GM18909 (cell line): Measurements from ENCODE around the gene CDHR3.

Experiments used
- ATAC-seq: cut with Tn5 transposase; IDR thresholded peaks from one replicate; pipeline ENCODE4 v1.9.1; 2021; ENCODE audit warnings: mild to moderate bottlenecking; ENCODE audit not compliant: unreplicated experiment, poor library complexity

Gene CDHR3, protein sequence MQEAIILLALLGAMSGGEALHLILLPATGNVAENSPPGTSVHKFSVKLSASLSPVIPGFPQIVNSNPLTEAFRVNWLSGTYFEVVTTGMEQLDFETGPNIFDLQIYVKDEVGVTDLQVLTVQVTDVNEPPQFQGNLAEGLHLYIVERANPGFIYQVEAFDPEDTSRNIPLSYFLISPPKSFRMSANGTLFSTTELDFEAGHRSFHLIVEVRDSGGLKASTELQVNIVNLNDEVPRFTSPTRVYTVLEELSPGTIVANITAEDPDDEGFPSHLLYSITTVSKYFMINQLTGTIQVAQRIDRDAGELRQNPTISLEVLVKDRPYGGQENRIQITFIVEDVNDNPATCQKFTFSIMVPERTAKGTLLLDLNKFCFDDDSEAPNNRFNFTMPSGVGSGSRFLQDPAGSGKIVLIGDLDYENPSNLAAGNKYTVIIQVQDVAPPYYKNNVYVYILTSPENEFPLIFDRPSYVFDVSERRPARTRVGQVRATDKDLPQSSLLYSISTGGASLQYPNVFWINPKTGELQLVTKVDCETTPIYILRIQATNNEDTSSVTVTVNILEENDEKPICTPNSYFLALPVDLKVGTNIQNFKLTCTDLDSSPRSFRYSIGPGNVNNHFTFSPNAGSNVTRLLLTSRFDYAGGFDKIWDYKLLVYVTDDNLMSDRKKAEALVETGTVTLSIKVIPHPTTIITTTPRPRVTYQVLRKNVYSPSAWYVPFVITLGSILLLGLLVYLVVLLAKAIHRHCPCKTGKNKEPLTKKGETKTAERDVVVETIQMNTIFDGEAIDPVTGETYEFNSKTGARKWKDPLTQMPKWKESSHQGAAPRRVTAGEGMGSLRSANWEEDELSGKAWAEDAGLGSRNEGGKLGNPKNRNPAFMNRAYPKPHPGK

DNA sequence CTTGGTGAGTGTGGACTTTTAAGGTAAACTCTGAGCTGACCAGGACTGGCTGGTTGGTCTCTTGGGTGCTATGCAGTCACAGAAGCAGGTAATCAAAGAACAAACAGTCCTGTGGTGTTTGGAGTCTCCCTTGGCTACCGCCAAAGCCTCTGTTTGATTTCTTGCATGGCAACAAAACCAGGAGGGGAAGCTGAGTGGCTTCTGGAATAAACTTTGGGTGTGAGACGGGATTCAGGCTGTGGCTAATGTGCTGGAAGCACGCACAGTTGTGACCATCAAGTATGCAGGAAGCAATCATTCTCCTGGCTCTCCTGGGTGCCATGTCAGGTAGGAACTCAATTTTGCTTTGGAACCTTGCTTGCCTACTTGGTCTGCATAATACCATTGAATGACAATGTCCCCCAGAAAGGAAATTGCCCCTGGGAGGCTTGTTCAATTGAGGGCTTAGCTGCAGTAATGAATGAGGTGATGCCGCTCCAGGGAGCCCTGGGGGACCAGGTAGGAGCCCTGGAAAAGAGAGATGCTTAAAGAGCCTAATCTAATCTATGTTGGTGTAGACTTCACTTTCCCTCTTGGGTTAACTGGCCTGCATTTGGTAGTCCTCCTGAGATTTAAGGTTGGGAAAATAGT is at the start of gene CDHR3:
Gene CDHR3 (plus strand): TSS at position 227 of the 630 bp plus-strand sequence. CDS start 55 bp downstream, at position 282.
- ATAC-seq, result no peak

- no peak for ATAC-seq
These were observed 49.1 kb upstream of the CDHR3 start for GRCh38 chr7:105913947-105914346.

- ATAC-seq, result no peak
These were observed 46.5 kb upstream of the CDHR3 start for GRCh38 chr7:105916603-105917002.

DNA sequence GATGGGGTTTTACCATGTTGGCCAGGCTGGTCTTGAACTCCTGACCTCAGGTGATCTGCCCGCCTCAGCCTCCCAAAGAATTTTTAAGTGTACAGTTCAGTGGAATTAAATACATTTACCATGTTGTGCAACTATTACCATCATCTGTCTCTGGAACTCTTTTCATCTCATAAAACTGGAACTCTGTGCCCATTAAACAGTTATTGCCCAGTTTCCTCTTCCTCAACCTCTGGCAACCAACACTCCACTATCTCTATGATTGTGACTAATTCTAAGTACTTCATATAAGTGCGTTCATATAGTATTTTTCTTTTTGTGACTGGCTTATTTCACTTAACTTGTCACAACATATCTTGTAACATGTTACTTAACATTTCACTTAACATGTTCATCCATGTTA is 45.4 kb upstream of the CDHR3 start:
- ATAC-seq, result no peak

DNA sequence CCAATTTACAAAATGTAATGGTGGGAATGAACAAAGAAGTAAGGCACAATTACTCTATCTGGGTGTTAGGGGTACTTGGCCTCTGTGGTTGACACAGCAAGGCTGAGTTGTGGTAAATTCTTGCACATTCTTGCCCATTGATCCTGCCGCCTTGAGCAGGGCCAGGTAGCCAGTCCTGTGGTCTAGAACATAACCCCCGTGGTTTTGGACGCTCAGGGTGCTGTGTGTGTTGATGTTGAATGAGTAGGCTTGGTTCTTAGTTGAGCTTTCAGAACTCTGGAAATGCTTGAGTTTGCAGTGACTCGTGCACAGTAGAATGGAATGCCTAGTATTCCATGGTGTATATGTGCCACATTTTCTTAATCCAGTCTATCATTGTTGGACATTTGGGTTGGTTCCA is 42.3 kb upstream of the CDHR3 start:
- no peak for ATAC-seq

DNA sequence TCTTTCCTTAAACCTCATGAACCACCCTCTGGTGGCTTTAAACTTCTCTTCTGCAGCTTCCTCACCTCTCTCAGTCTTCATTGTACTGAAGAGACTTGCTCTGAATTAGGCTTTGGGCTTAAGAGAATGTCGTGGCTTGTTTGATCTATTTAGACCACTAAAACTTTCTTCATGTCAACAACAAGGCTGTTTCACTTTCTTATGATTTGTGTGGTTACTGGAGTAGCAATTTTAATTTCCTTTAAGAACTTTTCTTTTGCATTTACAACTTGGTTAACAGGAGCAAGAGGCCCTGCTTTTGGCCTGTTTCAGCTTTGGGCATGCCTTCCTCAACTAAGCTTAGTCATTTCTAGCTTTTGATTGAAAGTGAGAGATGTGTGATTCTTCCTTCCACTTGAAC is 38.1 kb upstream of the CDHR3 start:
- peak; percentile 50 for ATAC-seq

- no peak for ATAC-seq
These were observed 36.9 kb upstream of the CDHR3 start for GRCh38 chr7:105926131-105926530.

GRCh38 chr7:105931179-105931578 is 31.9 kb upstream of the CDHR3 start:
- no peak for ATAC-seq

- no peak for ATAC-seq
These were observed 30.1 kb upstream of the CDHR3 start for GRCh38 chr7:105932835-105933477.

- ATAC-seq, result no peak
These were observed 28.4 kb upstream of the CDHR3 start for GRCh38 chr7:105934572-105935185.

- ATAC-seq, result no peak
These were observed 27.8 kb upstream of the CDHR3 start for GRCh38 chr7:105935250-105935649.

GRCh38 chr7:105937411-105937810 is 25.7 kb upstream of the CDHR3 start:
- ATAC-seq, result no peak

- no peak for ATAC-seq
These were observed 23.0 kb upstream of the CDHR3 start for GRCh38 chr7:105940109-105940508.

DNA sequence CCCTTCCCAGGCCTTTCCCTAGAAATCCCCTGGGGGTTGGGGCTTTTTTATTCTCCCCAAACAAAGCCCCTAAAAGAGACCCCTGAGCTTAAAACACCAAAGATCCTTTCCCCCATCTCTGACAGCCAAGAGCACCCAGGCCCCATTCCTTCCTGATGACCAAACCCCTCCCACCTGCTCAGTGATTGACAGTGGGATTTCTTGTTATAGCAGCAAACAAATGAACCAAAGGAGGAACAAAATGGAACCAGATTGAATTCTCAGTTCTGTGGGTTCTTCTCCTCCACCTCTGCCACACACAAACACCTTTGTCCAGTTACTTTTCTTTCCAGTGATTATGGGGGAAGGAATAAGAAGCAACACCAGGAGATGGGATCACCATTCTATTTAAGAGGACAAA is 21.5 kb upstream of the CDHR3 start:
- no peak for ATAC-seq

DNA sequence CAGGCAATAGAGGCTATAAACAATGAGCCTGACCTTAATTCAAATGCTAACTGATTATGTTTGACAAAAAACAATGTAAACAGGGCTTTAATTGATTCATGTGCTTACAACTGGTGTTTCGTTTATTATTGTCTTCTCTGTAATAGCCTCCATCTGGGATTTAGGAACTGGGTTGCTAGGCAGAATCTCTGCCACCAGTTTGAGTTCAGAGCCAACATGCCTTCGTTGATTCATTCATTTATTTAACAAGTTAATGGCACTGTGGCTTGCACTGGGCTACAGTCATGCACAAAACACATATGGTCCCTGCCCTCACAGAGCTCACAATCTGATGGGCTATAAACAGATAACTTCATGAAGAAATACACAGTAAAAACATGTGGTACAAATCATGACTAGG is 19.6 kb upstream of the CDHR3 start:
- no peak for ATAC-seq

DNA sequence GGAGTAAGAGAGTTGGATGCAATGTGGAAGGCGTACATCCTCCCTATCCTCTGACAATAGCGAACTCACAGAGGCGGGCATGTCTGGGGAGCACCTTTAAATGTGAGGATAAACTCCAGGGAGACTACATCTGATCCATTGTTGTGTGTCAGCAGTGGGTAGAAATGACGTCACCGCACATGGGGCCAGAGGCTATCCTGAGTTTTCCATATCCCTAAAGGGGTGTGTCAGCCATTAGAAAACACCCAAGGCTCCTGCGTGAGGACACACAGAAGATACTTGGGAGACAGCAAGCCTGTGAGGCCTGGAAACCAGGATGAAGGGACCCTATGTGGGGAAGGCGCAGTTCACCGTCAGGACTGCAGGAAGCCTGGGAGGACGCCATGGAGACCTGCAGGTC is 17.2 kb upstream of the CDHR3 start:
- ATAC-seq, result no peak

DNA sequence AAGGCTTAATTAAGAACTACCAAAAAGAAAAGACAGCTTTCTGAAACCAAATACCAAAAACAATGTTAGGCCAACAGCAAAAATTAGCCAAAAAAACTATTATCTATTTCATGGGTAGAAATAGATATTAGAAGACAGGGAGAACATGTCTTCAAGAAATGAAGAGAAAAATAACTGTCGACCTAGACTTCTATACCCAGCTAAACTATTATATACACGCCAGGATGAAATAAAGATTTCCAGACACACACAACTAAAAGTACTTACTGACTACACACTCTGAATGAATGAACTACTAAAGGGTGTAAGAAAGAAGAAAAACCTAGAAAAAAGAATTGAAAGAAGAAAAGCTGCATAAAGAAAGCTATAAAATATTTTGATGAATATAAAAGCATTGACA is 11.5 kb upstream of the CDHR3 start:
- ATAC-seq, result no peak

- no peak for ATAC-seq
These were observed 10.0 kb upstream of the CDHR3 start for GRCh38 chr7:105952917-105953595.

DNA sequence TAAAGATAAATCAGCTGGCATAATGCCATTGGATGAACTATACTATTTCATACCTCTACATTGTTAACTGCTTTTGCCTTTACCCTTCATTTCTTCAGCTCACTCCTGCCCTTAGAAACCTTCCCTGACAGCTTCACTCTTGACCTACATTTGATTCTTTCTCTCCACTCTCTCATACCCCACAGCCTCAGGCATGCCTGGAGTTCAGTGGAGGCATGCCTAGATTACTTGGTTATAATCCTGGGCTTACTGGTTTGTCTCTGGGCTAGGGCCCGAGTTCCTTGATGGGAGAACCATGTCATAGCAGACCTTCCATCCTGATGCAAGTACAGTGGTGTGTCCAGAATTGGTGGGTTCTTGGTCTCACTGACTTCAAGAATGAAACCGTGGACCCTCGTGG is 8.4 kb upstream of the CDHR3 start:
- ATAC-seq, result no peak
